22Rv1 (cell line): ENCODE measurements around the gene POLK.
"Not testable (repeated sequence)": the region's sequence is repeated elsewhere in the genome, so short reads cannot be mapped to it uniquely, and the experiment has no call there.

ENCODE experiments used
- H3K27ac ChIP-seq: fragments of 450-650 bp; 2 replicates; pipeline ENCODE4 v1.5.1; 2017
- CTCF ChIP-seq: fragments of 450-650 bp; IDR thresholded peaks from 2 replicates; pipeline ENCODE4 v1.5.1; 2017; ENCODE audit warnings: mild to moderate bottlenecking
- ZFX ChIP-seq: fragments of 450-650 bp; IDR thresholded peaks from 2 replicates; pipeline ENCODE4 v1.6.1; 2017; ENCODE audit warnings: antibody characterized with exemption, borderline replicate concordance

Gene POLK

GRCh38 chr5:75547812-75548211, 36.1 kb downstream of the POLK start:
- TF ChIP-seq CTCF = no peak
- no peak overlapping the region for H3K27ac ChIP-seq

- TF ChIP-seq ZFX = no peak
- no peak for TF ChIP-seq CTCF
- no peak overlapping the region for H3K27ac ChIP-seq
Observed at GRCh38 chr5:75550597-75550996, 38.9 kb downstream of the POLK start.

GRCh38 chr5:75551471-75551870, 39.8 kb downstream of the POLK start:
- no peak for TF ChIP-seq CTCF
- TF ChIP-seq ZFX = no peak
- H3K27ac ChIP-seq = no peak overlapping the region

GRCh38 chr5:75552764-75553163, 41.1 kb downstream of the POLK start:
- no peak for TF ChIP-seq CTCF
- no peak for TF ChIP-seq ZFX
- H3K27ac ChIP-seq = no peak overlapping the region

- TF ChIP-seq CTCF (no peak), ZFX (no peak)
- no peak overlapping the region for H3K27ac ChIP-seq
Observed at GRCh38 chr5:75553358-75553757, 41.7 kb downstream of the POLK start.

GRCh38 chr5:75558221-75558620, 46.5 kb downstream of the POLK start:
- TF ChIP-seq CTCF = no peak
- H3K27ac ChIP-seq = no peak overlapping the region

- H3K27ac ChIP-seq = no peak overlapping the region
- TF ChIP-seq ZFX (no peak), CTCF (no peak)
Observed at GRCh38 chr5:75558981-75559632, 47.4 kb downstream of the POLK start.

GRCh38 chr5:75560655-75561054, 49.0 kb downstream of the POLK start:
- not testable (repeated sequence) for H3K27ac ChIP-seq

GRCh38 chr5:75565991-75566709, 54.5 kb downstream of the POLK start:
- H3K27ac ChIP-seq = not testable (repeated sequence)
